H9 (cell line): ENCODE data around the gene TMCO4. TPM values are rescaled to one million over a fixed set of nuclear protein-coding genes. Genes with fewer than 3 reads are reported as not detected.

ENCODE experiments used
- DNase-seq: peaks from one replicate; pipeline ENCODE4 v3.0.0-alpha.2; 2017
- H2AFZ ChIP-seq: one replicate; pipeline ENCODE4 v1.6.1; 2013; ENCODE audit warnings: mild to moderate bottlenecking, low read length, control low read depth, moderate library complexity
- H2AK5ac ChIP-seq: 2 replicates; pipeline ENCODE4 v1.6.1; 2013; ENCODE audit warnings: low read length, control low read depth, mixed read lengths; ENCODE audit not compliant: insufficient read length
- H2BK120ac ChIP-seq: one replicate; pipeline ENCODE4 v1.6.1; 2013; ENCODE audit warnings: low read depth, mild to moderate bottlenecking, low read length, control low read depth, inconsistent platforms; ENCODE audit not compliant: poor library complexity, severe bottlenecking
- H2BK12ac ChIP-seq: 2 replicates; pipeline ENCODE4 v1.6.1; 2013; ENCODE audit warnings: low read length, control low read depth, mixed read lengths, low read depth; ENCODE audit not compliant: insufficient read length
- H2BK15ac ChIP-seq: 2 replicates; pipeline ENCODE4 v1.6.1; 2013; ENCODE audit warnings: low read depth, low read length, control low read depth
- H2BK20ac ChIP-seq: one replicate; pipeline ENCODE4 v1.6.1; 2013; ENCODE audit warnings: low read depth, mild to moderate bottlenecking, low read length, control low read depth, inconsistent platforms; ENCODE audit not compliant: poor library complexity, severe bottlenecking
- H2BK5ac ChIP-seq: 2 replicates; pipeline ENCODE4 v1.6.1; 2013; ENCODE audit warnings: low read length, control low read depth, mixed read lengths; ENCODE audit not compliant: insufficient read length
- H3K14ac ChIP-seq: 2 replicates; pipeline ENCODE4 v1.6.1; 2013; ENCODE audit warnings: low read length, control low read depth; ENCODE audit not compliant: insufficient read depth
- H3K18ac ChIP-seq: 2 replicates; pipeline ENCODE4 v1.6.1; 2013; ENCODE audit warnings: low read depth, mild to moderate bottlenecking, mixed read lengths, low read length, control low read depth; ENCODE audit not compliant: insufficient read length
- H3K23ac ChIP-seq: 2 replicates; pipeline ENCODE4 v1.6.1; 2013; ENCODE audit warnings: low read length, control low read depth, mixed read lengths, low read depth; ENCODE audit not compliant: insufficient read length
- H3K23me2 ChIP-seq: 2 replicates; pipeline ENCODE4 v1.6.1; 2013; ENCODE audit warnings: low read depth, mild to moderate bottlenecking, mixed read lengths, low read length, control low read depth; ENCODE audit not compliant: insufficient read length, poor library complexity, severe bottlenecking
- H3K27ac ChIP-seq: 2 replicates; pipeline ENCODE4 v1.5.1; 2013; ENCODE audit warnings: low read length, control low read depth, mixed read lengths, low read depth; ENCODE audit not compliant: insufficient read length
- H3K27me3 ChIP-seq: 2 replicates; pipeline ENCODE4 v1.6.1; 2013; ENCODE audit warnings: low read length, control low read depth, inconsistent platforms; ENCODE audit not compliant: insufficient read depth
- H3K4ac ChIP-seq: 2 replicates; pipeline ENCODE4 v1.6.1; 2013; ENCODE audit warnings: low read depth, mild to moderate bottlenecking, control low read depth, inconsistent platforms, low read length, moderate library complexity
- H3K4me1 ChIP-seq: 2 replicates; pipeline ENCODE4 v1.6.1; 2013; ENCODE audit warnings: low read length, control low read depth, inconsistent platforms; ENCODE audit not compliant: insufficient read depth
- H3K4me2 ChIP-seq: 2 replicates; pipeline ENCODE4 v1.6.1; 2013; ENCODE audit warnings: low read length, control low read depth, mixed read lengths; ENCODE audit not compliant: insufficient read length, insufficient read depth
- H3K56ac ChIP-seq: 2 replicates; pipeline ENCODE4 v1.6.1; 2013; ENCODE audit warnings: low read depth, mild to moderate bottlenecking, mixed read lengths, low read length, control low read depth; ENCODE audit not compliant: insufficient read length
- H3K79me1 ChIP-seq: 2 replicates; pipeline ENCODE4 v1.6.1; 2013; ENCODE audit warnings: low read depth, mild to moderate bottlenecking, moderate library complexity, low read length, control low read depth, inconsistent platforms; ENCODE audit not compliant: insufficient read depth, poor library complexity, severe bottlenecking
- H3K79me2 ChIP-seq: 2 replicates; pipeline ENCODE4 v1.6.1; 2013; ENCODE audit warnings: low read length, control low read depth, inconsistent platforms; ENCODE audit not compliant: insufficient read depth
- H3K9ac ChIP-seq: 2 replicates; pipeline ENCODE4 v1.6.1; 2013; ENCODE audit warnings: low read length, control low read depth, mixed read lengths; ENCODE audit not compliant: insufficient read length; ENCODE audit errors: extremely low read depth
- H3K9me3 ChIP-seq: one replicate; pipeline ENCODE4 v1.6.1; 2013; ENCODE audit warnings: low read depth, low read length, inconsistent platforms; ENCODE audit not compliant: control insufficient read depth
- H3T11ph ChIP-seq: one replicate; pipeline ENCODE4 v1.6.1; 2013; ENCODE audit warnings: mild to moderate bottlenecking, low read length, control low read depth, inconsistent platforms
- H4K20me1 ChIP-seq: one replicate; pipeline ENCODE4 v1.6.1; 2013; ENCODE audit not compliant: control insufficient read depth, insufficient read length, insufficient read depth
- H4K5ac ChIP-seq: 2 replicates; pipeline ENCODE4 v1.6.1; 2013; ENCODE audit warnings: low read depth, mild to moderate bottlenecking, mixed read lengths, low read length, control low read depth; ENCODE audit not compliant: insufficient read length
- H4K8ac ChIP-seq: replicated peaks from 2 replicates; pipeline ENCODE4 v1.6.1; 2013; ENCODE audit warnings: low read length, control low read depth, mixed read lengths, low read depth; ENCODE audit not compliant: insufficient read length
- H4K91ac ChIP-seq: 2 replicates; pipeline ENCODE4 v1.6.1; 2013; ENCODE audit warnings: low read depth, mild to moderate bottlenecking, moderate library complexity, mixed read lengths, low read length, control low read depth; ENCODE audit not compliant: insufficient read length
- H3K27ac Mint-ChIP-seq, 3 experiments: 2 replicates in 2 of 3; 3 replicates in 1 of 3; pipeline ENCODE4 v1.8.0; 2020 to 2021; ENCODE audit warnings: mixed read lengths in 3 of 3, mild to moderate bottlenecking in 1 of 3, moderate library complexity in 1 of 3
- H3K27me3 Mint-ChIP-seq: 2 replicates; pipeline ENCODE4 v1.8.0; 2021; ENCODE audit warnings: low read depth, mild to moderate bottlenecking, moderate library complexity, mixed read lengths
- H3K36me3 Mint-ChIP-seq, 3 experiments: 2 replicates in 2 of 3; 3 replicates in 1 of 3; pipeline ENCODE4 v1.8.0; 2020 to 2021; ENCODE audit warnings: low read depth in 3 of 3, mixed read lengths in 3 of 3; ENCODE audit not compliant: insufficient read depth in 1 of 3
- H3K4me1 Mint-ChIP-seq, 2 experiments: 2 replicates each; pipeline ENCODE4 v1.8.0; 2020; ENCODE audit warnings: mixed read lengths in 2 of 2
- H3K4me3 Mint-ChIP-seq, 2 experiments: 2 replicates in 1 of 2; 3 replicates in 1 of 2; pipeline ENCODE4 v1.8.0; 2020 to 2021; ENCODE audit warnings: mild to moderate bottlenecking in 2 of 2, mixed read lengths in 2 of 2, moderate library complexity in 1 of 2
- H3K9me3 Mint-ChIP-seq, 2 experiments: 2 replicates in 1 of 2; 3 replicates in 1 of 2; pipeline ENCODE4 v1.8.0; 2020; ENCODE audit warnings: mild to moderate bottlenecking in 2 of 2, mixed read lengths in 2 of 2, moderate library complexity in 1 of 2
- CTCF ChIP-seq: fragments of 200-600 bp; sonication (generic); conservative IDR thresholded peaks from 3 replicates; pipeline ENCODE4 v1.8.0; 2021; ENCODE audit warnings: antibody characterized with exemption, mild to moderate bottlenecking
- WGBS: extraction: QIAGEN DNeasy Blood & Tissue Kit; methylation state at CpG from one replicate; pipeline ENCODE4 v1.1.7; 2013; ENCODE audit warnings: missing lambda C conversion rate, low lambda C conversion rate, mixed read lengths; ENCODE audit not compliant: insufficient read length; ENCODE audit errors: extremely low coverage; 5-methylcytosine and 5-hydroxymethylcytosine counted together
- total RNA-seq: library from RNA; stranded (reverse); gene quantifications from 2 replicates; pipeline ENCODE4 v1.2.1, GENCODE V29; 2021

Gene TMCO4
- total RNA-seq, 1 experiment from 2014 or later = 4.0 TPM

DNA sequence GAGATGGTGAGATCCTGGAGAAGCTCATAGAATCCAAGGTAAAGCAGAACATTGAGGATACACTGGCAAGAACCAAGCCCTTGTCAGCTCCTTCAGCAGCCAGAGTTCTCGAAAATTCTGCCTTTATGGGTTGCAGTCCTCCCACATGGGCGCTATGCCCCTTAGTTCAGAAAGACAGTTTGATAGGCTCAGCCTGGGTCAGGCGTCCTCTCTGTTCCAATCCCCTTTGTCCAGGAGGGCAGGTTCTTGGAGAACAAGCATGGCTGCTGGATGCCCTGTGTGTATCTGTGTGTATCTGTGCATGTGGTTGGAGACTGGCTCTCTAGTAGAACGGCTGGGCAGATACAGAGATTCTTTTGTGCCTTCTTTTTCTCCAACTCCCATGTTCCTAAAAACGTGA is 163.7 kb downstream of the TMCO4 start:
- Mint-ChIP-seq H3K27ac (no peak overlapping the region), H3K36me3 (no peaks in the 10 kb centered on the region), H3K27me3 (peaks cover 8% of the 10 kb centered on the region), H3K4me1 (peaks cover 10% of the 10 kb centered on the region in 2 experiments), H3K4me3 (no peak overlapping the region), H3K9me3 (no peaks in the 10 kb centered on the region)
- TF ChIP-seq CTCF = no peak
- no peaks in the 10 kb centered on the region for H3K79me2 ChIP-seq
- no peak overlapping the region; the same call in 1 of the 2 replicates for H3K14ac ChIP-seq
- H3K79me1 ChIP-seq = no peaks in the 10 kb centered on the region
- no peaks in the 10 kb centered on the region for H4K20me1 ChIP-seq
- H3K27ac ChIP-seq = no peak overlapping the region
- no peak overlapping the region for H2BK5ac ChIP-seq
- no peak overlapping the region for H2AK5ac ChIP-seq
- H2AFZ ChIP-seq = no peak overlapping the region
- H3K27me3 ChIP-seq = no peaks in the 10 kb centered on the region
- H4K5ac ChIP-seq = no peak overlapping the region
- H3K23me2 ChIP-seq = no peaks in the 10 kb centered on the region
- H2BK20ac ChIP-seq = no peak overlapping the region
- no peak overlapping the region for H3K4ac ChIP-seq
- H2BK120ac ChIP-seq = no peak overlapping the region
- H3K56ac ChIP-seq = no peak overlapping the region
- H4K91ac ChIP-seq = no peak overlapping the region
- H3K23ac ChIP-seq = no peak overlapping the region
- no peak overlapping the region for H2BK15ac ChIP-seq
- no peak overlapping the region for H3K18ac ChIP-seq
- no peak overlapping the region for H3T11ph ChIP-seq
- H4K8ac ChIP-seq = no peak overlapping the region
- no peak for DNase-seq
- H2BK12ac ChIP-seq = no peak overlapping the region
- no CpG with 5 or more reads among the region's 5 CpGs for whole genome bisulfite sequencing
- no peaks in the 10 kb centered on the region; the same call in 1 of the 2 replicates for H3K4me1 ChIP-seq
- H3K4me2 ChIP-seq = no peak overlapping the region
- no peaks in the 10 kb centered on the region for H3K9me3 ChIP-seq
- no peak overlapping the region for H3K9ac ChIP-seq
